Lower lobe of right lung (tissue), 2 donors: ENCODE data around the gene MAP3K5. TPM values are rescaled to one million over a fixed set of nuclear protein-coding genes. Genes with fewer than 3 reads are reported as not detected.

Experiments
- ATAC-seq, 2 donors: fragments of 200-7000 bp; cut with Tn5 transposase; one replicate each; pipeline ENCODE4 v1.9.1; 2020 to 2022; ENCODE audit warnings: mild to moderate bottlenecking in 2 of 2, moderate library complexity in 2 of 2
- DNase-seq: peaks from one replicate; pipeline ENCODE4 v3.0.0-alpha.2; 2020
- H3K27ac ChIP-seq: fragments of 200-600 bp; one replicate; pipeline ENCODE4 v1.8.0; 2022
- H3K27me3 ChIP-seq: fragments of 200-600 bp; one replicate; pipeline ENCODE4 v1.8.0; 2022; ENCODE audit warnings: low read depth
- H3K36me3 ChIP-seq: fragments of 200-600 bp; one replicate; pipeline ENCODE4 v1.8.0; 2022; ENCODE audit warnings: mild to moderate bottlenecking
- H3K4me1 ChIP-seq: fragments of 200-600 bp; one replicate; pipeline ENCODE4 v1.8.0; 2022
- H3K4me3 ChIP-seq: fragments of 200-600 bp; one replicate; pipeline ENCODE4 v1.8.0; 2022; ENCODE audit warnings: mild to moderate bottlenecking
- H3K9me3 ChIP-seq: fragments of 200-600 bp; one replicate; pipeline ENCODE4 v1.8.0; 2022
- intact Hi-C: fragments of 100-400 bp; cut with DNase I; formaldehyde crosslinking; loops from one replicate; pipeline ENCODE4 v1.11.0; 2022
- total RNA-seq: library from RNA; stranded (reverse); fragmentation: NEBNext Ultra II Directional; extraction: Animal tissue kit (Norgen Biotek cat#: 25700); gene quantifications from one replicate; pipeline ENCODE4 v1.2.1, GENCODE V29; 2021
- TF ChIP-seq, protein P1 (sequence below): fragments of 200-600 bp; IDR thresholded peaks from one replicate; pipeline ENCODE4 v1.8.0; 2022; ENCODE audit warnings: antibody characterized with exemption, mild to moderate bottlenecking
- donor health status: DM: no; HTN: yes; CAD: no; lungs with severe emphysema.

MAP3K5 gene
- total RNA-seq, 1 donor from 2014 or later: 32.0 TPM

DNA sequence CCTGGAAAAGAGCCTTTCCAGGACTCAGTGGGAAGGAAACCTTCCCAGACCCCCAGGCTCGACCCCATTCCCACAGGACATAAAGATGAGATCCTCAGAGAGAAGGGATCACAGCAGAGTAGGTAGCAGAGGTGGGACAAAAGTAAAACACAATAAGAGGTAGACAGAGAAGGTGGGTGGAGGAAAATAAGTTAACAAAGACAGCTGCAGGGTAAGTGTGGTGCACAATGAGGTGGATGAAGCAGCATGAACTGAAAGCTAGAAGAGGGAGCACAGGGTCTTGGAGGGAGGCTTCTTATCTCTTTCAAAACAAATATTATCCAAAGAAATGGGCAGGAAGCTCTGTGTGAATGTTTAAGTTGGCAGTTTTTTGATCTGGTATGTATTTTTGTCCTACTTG lies 228.1 kb downstream of the MAP3K5 start:
- Histone ChIP-seq H3K27ac (no peak overlapping the region), H3K27me3 (no peaks in the 10 kb centered on the region), H3K36me3 (peaks cover 80% of the 10 kb centered on the region), H3K4me3 (no peak overlapping the region), H3K9me3 (no peaks in the 10 kb centered on the region), H3K4me1 (no peaks in the 10 kb centered on the region)
- DNase-seq: no peak
- TF ChIP-seq, protein P1, sequence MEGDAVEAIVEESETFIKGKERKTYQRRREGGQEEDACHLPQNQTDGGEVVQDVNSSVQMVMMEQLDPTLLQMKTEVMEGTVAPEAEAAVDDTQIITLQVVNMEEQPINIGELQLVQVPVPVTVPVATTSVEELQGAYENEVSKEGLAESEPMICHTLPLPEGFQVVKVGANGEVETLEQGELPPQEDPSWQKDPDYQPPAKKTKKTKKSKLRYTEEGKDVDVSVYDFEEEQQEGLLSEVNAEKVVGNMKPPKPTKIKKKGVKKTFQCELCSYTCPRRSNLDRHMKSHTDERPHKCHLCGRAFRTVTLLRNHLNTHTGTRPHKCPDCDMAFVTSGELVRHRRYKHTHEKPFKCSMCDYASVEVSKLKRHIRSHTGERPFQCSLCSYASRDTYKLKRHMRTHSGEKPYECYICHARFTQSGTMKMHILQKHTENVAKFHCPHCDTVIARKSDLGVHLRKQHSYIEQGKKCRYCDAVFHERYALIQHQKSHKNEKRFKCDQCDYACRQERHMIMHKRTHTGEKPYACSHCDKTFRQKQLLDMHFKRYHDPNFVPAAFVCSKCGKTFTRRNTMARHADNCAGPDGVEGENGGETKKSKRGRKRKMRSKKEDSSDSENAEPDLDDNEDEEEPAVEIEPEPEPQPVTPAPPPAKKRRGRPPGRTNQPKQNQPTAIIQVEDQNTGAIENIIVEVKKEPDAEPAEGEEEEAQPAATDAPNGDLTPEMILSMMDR: no peak
- no peak for ATAC-seq
- intact Hi-C loops: no loop called here

DNA sequence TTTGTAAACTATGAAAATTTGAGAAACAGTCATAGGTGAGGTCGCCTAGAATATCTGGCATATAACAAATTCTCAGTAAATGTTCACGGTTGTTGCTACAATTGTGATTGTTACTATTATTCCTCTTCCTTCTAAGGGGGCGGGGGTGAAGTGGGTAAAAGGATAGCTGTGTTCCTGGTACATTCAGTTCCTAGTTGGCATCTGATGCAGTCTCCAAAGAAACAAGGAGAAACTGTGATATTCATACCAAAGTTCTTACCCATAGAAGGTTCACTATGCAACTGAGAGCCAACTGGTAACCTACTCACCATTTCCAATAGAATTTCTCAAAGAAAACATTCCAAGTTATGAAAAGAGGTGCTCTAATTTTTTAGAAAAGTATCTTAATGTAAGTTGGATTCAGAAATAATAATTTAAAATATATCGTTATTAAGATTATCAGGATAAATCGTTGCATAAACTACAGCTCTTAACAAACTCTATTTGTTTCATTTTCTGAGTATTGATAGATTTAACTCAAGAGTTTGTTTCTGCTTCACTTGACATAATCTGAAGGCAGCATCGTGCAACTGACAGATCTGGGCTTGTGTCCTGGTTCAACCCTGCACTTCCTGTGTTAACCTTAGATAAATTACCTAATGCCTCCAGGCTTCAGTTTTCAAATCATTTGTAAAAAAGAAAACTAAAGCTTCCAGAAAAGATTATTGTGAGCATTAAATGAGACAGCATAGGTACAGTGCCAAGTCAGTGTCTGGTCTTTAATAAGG lies 228.7 kb downstream of the MAP3K5 start:
- DNase-seq (no peak), ATAC-seq (no peak)
- intact Hi-C loops: no loop called here
- no peak overlapping the region for H3K27ac ChIP-seq
- H3K4me3 ChIP-seq: no peak overlapping the region
- H3K4me1 ChIP-seq: no peaks in the 10 kb centered on the region
- no peaks in the 10 kb centered on the region for H3K27me3 ChIP-seq
- H3K36me3 ChIP-seq: peaks cover 86% of the 10 kb centered on the region
- H3K9me3 ChIP-seq: no peaks in the 10 kb centered on the region
- TF ChIP-seq, protein P1: no peak

DNA sequence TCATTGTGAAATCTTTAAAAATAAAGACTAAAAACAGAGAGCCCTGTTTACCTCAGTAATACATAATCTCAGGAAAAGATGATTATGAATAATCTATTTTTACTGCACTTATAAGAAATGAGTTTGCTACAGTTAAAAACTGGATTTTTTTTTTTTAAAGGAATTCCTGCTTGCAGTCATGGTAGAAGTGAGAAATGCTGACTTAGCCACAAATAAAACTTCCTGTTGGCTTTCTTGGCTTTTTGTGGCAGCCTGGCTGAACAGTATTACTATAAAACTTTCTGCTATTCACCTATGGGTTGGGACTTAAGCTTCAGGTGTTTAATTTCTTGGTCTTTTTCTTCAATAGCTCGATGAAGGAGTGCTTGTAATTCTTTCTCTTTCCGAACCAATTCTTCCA lies 230.1 kb downstream of the MAP3K5 start:
- DNase-seq (no peak), ATAC-seq (no peak)
- Histone ChIP-seq H3K4me1 (no peaks in the 10 kb centered on the region), H3K9me3 (no peaks in the 10 kb centered on the region), H3K27ac (no peak overlapping the region), H3K36me3 (peaks cover 94% of the 10 kb centered on the region), H3K4me3 (no peak overlapping the region), H3K27me3 (no peaks in the 10 kb centered on the region)
- TF ChIP-seq, protein P1: no peak
- intact Hi-C loops: no loop called here

DNA sequence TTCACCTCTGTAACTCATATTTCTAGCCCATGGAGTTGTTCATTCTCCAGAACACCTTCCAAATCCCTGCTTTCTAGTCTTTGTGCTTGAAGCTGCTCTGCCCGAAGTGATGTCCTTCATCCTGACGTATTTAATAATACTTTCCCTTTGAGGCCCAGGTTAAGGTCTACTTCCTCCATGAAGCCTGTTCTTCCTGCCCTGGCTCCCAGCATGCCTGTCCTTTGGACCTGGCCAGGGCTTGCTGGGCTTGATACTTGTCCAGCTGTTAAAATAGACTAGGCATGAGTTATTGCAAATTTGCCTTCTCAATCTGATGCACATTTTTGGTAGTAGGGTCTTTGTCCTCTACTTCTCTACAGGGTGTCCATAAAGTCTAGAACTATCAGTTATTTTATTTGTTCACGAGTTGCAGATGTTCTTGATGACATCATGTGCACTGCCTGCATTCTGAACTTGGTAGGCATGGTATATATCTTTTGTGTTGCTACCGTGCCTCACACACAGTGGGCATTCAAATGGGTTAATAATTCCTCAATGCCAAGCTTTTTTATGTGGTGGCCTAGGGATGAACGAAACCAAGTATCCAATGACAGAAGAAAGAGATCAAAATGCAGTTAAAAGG lies 239.0 kb downstream of the MAP3K5 start:
- Histone ChIP-seq H3K36me3 (peaks cover 23% of the 10 kb centered on the region), H3K27ac (no peak overlapping the region), H3K9me3 (no peaks in the 10 kb centered on the region), H3K4me1 (peaks cover 20% of the 10 kb centered on the region), H3K4me3 (no peak overlapping the region), H3K27me3 (peaks cover 13% of the 10 kb centered on the region)
- DNase-seq (no peak), ATAC-seq (no peak)
- intact Hi-C loops: no loop called here
- TF ChIP-seq, protein P1: no peak

DNA sequence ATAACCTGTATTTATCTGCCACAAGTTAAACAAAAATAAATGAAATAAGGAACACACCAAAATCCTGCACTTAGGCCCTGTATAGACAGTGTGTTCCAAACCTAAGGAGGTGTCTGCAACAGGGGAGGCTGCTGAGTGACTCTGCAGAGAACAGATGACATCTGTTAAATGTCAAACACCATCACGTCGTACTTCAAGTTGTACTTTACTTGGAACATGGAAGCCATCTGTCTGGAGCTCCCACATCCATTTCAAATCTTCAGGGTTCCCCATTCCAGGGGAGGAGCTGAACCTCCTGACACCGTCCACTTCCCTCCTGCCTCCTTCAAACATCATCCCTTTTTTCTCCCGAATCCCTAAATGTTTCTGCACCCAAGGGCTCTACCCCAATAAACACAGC lies 240.2 kb downstream of the MAP3K5 start:
- Histone ChIP-seq H3K36me3 (peaks cover 11% of the 10 kb centered on the region), H3K4me1 (peaks cover 20% of the 10 kb centered on the region), H3K27ac (no peak overlapping the region), H3K4me3 (no peak overlapping the region), H3K9me3 (no peaks in the 10 kb centered on the region), H3K27me3 (peaks cover 13% of the 10 kb centered on the region)
- intact Hi-C loops: no loop called here
- ATAC-seq (no peak), DNase-seq (no peak)
- TF ChIP-seq, protein P1: no peak
